ENCODE data around the gene PTGFRN.
"Not testable (repeated sequence)": the region's sequence is repeated elsewhere in the genome, so short reads cannot be mapped to it uniquely, and the experiment has no call there.

Gene PTGFRN

DNA sequence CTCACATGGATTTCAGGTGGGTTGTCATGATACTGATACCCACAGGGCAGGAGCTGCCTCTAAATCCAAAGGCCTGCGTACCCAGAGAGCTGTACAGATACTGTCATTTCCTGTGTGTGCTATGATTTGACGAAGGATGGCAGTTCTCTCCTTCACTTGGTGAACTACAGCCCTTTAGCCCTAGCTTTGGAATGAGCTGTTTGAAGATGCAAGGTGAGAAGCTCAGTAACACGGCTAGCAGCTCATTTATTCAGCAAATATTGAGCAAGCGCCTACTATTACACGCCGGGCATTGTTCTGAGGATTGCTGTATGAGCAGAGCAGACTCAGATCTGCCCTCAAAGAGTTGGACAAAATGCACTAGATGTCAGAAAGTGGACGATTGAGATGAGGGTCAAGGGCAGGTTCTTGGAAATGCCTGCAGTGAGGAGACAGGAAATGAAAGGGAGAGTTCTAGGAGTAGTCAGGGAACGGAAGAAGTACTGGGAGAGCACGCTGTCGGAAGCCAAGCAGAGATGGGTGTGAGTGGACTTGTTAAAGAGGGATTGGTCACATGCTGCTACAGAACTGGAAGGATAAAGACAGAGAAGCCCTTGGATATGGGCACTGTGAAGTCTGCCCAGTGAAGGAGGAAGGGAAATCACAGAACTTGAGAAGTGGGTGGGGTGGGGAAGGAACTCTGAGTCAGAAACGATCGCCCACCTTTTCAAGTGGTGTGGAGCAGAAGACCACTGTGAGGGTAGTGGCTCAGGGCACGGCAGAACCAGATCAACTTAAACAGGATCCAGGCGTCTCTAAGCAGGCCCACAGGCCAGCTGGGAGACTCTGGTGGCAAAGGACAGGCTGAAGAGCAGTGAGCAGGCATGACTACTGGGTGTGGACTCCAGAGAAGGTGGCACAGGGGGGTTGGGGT, 7.1 kb downstream of the PTGFRN start:
- peak; percentile 56 for DNase-seq

DNA sequence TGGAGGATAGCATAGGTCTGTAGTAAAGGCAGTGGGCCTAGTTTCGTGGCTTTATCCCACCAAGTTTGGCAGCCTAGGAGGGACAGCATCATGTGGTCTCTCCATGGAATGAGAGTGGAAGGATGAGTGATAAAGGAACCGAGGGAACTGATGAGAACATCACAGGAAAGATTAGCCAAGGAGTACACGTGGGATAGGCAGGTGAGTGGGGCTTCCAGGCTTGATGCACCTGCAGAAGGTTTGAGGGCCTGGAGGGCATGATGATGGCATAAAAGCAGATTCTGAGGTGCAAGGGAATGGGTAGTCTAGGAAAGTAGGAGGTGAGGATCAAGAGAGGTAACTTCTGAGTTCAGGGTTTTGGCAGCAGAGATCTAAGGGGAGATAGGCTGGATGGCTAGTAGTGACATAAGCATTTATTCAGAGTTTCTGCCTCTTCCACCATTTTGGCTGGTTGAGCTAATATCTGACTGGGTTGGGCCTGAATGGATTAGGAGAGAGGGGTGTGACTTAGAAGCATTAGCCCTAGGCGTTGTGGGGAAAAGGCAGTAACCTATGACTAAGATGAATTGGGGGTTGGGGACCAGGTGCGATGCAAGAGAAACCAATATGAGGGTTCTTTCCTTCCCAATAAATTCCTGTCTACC, 9.1 kb downstream of the PTGFRN start:
- no peak for DNase-seq

DNA sequence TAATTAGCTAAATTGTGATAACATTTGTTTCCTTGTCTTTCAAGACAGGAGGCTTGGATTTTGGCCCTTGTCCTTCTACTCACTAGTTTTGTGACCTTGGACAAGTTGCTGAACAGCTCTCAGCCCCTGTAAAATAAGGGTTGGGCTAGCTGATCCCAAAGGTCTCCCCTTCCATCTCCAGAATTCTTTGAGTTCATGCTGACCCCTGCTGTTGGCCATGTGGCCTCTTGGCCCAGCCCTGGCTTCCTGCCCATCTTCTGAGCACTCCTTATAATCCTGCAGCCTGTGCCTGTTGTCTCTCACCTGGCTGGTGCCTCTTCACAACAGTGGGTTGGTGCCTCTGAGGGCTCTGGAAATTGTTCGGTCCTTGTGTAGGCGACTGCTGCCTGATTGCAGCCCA, 10.1 kb downstream of the PTGFRN start:
- no peak for DNase-seq

DNA sequence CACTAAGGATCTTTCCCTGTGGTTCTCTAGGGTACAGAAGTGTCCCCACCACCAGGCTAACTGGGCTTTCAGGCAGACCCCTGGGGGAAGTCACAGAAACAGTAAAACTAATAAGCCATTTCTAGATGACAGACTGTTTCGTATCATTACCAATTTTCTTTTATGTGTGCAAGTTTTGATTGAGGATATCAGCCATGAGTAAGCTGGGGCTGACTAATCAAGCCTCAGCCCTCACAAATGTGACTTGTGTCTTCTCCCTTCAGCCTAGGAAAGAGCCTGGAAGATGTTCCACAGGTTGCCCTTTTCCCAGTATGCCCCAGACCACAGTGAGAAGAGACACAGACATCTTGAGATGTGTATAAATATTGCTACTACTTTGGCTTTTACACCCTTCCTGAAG, 10.5 kb downstream of the PTGFRN start:
- DNase-seq: no peak

DNA sequence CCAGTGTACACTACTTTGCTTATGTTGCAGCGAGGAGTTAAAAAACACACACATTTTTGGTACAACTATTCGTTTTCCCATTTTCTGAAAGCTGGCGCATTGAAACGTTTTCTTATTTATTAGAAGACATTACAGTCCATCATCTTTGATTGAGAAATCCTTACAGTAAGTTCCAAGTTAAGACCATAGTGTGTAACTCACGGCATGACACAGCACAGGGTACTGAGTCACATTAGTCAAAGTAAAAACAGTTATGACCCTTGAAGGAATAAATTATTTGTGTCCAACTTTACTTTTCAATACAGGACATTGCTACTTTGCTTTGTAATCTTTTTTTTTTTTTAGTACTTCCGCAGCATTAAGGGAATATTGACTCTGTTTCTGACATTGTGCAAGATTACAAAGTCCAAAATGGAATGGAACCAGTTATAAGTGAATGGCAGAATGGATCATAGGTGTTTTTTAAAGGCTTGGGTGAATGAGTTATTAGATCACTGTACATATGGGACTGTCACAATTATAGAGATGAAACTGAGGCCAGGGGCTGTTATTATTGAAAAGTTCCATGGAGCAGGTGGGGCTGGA, 11.7 kb downstream of the PTGFRN start:
- no peak for DNase-seq

DNA sequence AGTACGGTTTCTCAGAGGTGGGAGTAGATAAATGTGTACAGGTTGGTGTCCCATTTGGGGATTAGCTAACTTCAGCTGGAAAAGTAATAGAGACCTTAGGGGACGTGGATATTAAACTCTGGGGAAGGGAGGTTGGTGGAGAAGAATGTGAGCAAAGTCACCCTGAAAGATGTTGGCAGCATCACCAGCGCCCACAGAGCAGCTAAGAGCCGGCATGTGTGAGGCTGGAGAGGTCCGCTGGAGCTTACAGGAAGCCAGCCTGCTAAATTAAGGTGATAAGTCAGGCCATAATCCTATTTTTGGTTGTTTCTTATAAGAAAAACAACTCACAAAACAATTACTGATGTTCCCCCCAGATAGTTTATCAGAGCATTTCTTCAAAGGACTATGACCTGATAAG, 12.2 kb downstream of the PTGFRN start:
- DNase-seq: no peak

DNA sequence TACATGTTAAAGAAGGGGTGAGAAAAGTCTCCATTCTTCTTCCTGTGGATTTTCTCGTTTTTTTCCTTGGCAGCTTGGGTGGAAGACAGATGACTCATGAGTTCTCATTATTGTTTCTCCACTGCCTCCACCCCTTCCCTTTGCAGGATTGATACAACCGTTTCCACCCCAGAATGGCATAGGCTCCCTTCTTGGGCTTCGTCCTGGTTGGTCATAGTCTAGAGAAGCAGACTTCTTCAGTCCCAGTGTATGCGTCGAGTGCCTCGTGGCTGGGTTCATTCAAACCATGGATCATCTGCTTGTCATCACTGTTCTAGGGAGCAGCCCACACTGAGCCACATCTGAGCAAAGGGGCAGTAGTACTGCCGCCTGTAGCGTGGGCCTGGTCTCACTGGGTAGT, 13.7 kb downstream of the PTGFRN start:
- no peak for DNase-seq

DNA sequence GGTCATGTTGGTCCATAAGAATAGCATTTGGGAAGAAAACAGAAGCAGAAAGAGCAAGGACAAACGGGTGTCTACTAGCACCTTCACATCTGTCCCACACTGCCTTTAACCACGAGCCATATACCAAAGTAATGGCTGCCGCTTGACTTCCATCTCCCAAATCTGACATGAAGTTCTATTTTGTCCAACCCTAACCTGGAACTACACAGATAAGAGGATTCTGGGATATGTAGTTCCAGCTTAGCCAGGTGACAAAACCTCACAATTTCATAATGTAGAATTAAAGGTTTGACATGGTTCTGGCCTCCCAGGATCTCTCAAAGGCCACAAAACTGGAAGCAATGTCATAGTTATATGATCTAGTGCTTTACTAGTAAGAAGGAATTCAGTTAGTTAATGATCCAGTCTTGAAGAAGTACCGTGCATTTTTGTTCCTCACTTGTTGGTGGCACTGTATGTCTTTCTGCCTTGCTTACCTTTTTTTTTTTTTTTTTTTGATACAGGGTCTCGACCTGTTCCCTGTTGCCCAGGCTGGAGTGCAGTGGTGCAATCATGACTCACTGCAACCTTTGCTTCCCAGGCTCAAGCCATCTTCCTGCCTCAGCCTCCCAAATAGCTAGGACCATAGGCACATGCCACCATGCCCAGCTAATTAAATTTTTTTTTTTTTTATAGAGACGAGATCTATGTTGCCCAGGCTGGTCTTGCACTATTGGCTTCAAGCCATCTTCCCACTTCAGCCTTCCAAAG, 17.5 kb downstream of the PTGFRN start:
- no peak for DNase-seq

DNA sequence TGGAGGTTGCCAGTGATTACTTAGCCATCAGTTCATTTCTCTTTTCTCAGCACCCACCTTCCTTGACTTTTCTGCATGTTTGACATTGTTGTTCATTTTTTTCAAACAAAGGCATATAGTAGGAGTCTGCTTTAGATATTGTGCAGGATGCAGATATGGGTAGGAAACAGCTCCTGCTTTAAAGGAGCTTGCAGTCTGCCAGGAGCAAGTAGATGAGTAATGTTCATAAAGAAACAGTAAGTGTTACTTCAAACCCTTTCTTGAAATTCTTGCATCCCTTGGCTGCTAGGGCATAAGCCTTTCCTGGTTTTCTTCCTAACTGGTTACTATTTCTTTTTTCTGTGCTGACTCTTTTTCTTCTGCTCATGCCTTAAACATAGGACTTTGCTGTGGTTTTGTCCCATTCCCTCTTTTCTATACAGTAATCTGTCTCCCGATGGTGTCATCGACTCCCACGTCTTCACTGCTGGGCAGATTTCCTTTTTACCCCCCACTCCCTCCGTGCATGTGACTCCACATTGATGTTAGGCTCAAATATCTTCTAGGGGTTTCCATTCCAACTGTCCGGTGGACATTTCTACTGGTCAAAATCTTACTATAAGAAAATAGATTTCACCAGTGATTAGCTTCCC, 20.4 kb downstream of the PTGFRN start:
- DNase-seq: no peak

DNA sequence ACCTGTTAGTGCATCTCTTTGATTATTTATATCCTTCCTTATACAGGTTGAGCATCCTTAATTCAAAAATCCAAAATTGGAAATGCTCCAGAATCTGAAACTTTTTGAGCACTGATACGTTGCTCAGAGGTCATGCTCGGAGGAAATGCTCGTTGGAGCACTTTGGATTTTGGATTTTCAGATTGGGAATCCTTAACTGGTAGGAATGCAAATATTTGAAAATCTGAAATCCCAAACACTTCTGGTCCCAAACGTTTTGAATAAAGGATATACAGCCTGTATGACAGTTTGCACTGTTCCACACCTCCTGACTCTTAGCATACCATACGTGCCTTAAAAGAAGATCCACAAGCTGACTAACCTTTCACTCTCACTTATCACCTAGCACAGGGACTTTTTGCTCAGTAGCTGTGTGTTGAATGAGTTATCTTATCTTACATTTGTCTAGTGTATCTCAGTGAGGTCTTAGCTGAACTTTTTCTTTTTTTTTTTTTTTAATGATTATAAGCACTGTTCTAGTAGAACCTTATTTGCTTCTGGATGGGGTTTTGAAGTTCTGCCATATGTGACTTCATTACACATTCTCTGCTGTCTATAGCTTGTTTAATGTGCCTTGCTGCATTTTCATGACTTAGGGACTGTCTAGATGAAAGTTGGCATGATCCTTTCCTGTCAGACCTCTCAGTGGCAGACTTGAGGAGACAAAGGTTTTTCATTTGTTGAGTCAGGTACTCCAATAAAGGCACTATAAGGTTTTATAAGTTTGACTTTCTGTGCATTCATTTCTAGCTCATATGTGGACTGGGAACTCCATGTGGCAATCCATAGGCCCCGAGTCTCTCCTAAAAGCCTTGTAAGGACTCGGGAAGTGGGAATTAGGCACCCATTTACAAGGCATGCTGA, 21.6 kb downstream of the PTGFRN start:
- DNase-seq: no peak

DNA sequence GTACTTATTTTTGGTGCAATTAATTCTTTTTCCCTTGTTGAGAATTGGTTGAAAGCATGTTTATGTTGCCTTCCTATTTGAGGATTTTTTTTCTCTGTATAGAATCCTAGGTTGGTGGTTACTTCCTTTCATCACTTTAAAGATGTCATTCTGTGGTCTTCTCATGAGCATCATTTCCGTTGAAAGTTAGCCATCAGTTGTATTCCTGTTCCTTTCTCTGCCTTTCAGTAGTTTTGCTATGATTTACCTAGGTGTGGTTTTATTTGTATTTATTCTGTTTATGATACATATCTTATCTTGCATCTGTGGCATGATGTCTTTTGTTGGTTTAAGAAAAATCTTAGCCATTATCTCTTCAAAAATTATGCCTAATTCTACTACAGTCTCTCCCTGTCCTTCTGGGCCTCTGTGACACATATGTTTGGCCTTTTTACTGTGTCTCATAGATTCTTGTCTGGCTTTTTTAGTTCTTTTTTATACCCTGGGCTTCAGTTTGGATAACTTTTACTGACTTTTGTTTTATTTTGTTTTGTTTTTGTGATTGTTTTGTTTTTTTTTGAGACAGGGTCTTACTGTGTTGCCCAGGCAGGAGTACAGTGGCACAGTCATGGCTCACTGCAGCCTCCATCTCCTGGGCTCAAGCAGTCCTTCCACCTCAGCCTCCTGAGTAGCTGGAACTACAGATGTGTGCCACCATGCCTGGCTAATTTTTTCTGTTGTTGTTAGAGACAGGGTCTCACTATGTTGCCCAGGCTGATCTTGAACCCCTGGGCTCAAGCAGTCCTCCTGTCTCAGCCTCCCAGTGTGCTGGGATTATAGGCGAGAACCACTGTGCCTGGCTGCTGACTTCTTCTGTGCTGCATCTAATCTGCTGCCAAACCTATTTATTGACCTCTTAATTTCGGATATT, 24.1 kb downstream of the PTGFRN start:
- DNase-seq: no peak

DNA sequence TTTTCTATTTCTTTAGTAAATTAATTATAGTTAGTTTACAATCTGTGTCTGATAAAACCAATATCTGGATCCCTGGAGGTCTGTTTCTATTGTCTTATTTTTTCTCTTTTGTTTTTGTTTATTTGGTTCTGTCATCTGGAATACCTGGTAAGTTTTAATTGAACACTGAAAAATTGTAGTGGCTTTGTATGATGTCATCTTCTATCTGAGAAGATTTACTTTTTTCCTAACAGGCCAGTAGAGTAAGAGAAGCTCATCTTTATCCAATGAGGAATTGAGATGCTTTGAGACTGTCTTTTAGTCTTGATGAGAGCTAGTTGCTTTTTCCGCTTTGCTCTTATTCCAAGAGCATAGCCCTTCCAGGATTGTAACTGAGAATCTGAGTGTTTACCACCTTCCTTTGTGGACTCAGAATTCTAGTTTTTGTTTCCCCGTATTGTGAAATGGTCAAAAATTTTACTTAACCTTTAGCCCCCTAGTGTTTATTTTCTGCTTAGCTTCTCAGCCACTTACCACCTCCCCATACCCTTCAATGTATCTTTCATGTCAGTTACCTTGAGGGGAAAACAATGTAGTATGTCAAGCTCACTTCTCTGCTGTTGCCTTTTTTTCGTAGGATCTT, 25.0 kb downstream of the PTGFRN start:
- peak; percentile 60 for DNase-seq

DNA sequence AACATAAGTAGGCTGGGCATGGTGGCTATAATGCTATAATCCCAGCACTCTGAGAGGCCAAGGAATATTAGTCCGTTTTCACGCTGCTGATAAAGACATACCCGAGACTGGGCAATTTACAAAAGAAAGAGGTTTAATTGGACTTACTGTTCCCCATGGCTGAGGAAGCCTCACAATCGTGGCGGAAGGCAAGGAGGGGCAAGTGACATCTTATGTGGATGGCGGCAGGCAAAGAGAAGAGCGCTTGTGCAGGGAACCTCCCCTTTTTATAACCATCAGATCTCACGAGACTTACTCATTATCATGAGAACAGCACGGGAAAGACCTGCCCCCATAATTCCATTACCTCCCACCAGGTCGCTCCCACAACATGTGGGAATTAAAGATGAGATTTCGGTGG, 28.5 kb downstream of the PTGFRN start:
- DNase-seq: no peak

DNA sequence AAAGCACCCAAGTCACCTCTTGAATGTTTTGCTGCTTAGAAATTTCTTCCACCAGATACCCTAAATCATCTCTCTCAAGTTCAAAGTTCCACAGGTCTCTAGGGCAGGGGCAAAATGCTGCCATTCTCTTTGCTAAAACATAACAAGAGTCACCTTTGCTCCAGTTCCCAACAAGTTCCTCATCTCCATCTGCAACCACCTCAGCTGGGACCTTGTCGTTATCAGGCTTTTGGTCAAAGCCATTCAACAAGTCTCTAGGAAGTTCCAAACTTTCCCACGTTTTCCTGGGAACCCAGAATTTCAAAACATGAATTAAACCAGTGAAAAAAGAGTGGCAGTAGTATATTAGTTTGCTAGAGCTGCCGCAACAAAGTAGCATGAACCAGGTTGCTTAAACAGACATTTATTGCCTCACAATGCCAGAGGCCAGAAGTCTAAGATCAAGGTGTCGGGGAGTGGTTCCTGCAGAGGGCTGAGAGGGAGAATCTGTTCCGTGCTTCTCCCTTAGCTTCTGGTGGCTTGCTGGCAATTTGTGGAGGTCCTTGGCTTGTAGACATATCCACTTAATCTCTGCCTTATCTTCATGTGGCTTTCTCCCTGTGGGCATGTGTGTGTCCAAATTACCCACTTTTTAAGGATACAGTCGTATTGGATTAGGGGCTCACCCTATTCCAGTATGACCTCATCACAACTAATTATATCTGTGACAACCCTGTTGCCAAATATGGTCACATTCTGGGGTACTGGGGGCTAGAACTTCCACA, 30.2 kb downstream of the PTGFRN start:
- DNase-seq: not testable (repeated sequence)

DNA sequence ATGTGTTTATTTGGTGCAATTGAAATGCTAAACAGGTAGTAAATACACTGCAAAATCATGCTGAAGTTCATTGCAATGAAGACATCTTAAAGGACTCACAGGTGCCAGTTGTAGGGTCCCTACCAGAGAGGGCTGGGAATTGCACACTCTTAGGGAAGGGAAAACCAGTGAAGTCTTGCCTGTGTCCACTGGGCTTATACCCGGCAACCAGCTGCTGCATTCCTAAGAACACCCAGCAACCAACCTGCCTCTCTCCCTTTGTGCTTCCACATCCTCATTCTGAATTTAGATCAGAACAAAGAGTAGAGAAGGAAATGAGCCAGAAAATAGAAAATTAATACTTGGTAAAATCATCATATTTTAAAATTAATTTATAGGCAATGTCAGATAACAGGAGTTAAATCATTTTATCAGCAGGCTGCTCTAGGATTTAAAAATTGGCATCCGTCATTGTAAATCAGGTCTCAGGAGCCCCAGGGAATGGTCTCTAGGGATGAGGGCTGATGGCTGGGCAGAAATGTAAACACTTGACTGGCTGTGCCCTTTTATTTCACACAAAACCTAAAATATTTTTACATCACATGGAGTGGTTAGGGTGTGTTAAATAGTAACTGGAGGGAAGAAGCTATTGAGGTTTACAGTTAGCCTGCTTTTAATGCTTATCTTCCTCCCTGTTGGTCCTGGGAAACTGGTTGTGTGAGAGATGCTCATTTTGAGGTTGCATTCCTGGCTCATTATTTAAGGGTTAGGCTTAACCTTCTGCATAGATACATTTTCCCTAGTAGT, 31.3 kb downstream of the PTGFRN start:
- no peak for DNase-seq

DNA sequence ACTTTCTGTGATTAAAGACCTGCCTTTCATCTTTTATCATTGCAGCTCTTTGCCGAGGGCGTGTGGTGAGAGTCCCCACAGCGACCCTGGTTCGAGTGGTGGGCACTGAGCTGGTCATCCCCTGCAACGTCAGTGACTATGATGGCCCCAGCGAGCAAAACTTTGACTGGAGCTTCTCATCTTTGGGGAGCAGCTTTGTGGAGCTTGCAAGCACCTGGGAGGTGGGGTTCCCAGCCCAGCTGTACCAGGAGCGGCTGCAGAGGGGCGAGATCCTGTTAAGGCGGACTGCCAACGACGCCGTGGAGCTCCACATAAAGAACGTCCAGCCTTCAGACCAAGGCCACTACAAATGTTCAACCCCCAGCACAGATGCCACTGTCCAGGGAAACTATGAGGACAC, 32.0 kb downstream of the PTGFRN start:
- no peak for DNase-seq

DNA sequence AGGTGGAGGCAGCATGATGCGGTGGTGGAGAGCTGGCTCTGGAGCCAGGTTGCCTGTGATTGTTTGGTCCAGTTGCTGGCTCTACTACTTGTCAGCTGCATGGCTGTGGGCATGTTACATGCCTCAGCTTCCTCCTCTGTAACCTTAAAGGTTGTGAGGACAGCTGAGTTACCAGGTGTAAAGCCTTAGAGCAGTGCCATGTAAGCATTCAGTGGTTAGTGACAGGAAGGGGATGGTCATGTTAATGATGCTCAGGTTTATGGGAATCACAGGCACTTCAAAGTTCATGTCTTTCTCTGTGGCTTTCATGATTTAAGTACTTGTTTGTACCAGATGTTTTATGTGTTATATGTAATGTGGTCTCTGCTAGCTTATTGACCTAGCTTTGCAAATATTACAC, 32.6 kb downstream of the PTGFRN start:
- DNase-seq: no peak

DNA sequence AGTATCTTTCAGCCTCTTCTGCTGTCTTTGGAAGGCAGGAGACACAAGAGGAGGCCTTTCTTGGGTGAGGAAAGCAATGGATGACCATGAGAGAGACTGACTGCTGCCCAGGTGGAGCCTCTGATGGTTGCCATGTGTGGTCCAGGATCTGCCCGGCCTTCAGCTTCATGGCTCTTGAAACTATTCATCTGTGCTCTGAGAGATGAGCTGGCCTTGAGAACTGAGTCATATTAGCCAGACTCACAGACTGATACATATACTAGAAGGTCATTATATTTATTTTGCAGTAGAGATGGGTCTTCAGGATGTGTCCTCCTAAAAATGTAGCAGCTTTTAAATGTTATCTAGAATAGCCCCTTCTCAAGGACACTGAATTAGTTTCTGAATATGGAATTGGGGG, 33.7 kb downstream of the PTGFRN start:
- DNase-seq: no peak

DNA sequence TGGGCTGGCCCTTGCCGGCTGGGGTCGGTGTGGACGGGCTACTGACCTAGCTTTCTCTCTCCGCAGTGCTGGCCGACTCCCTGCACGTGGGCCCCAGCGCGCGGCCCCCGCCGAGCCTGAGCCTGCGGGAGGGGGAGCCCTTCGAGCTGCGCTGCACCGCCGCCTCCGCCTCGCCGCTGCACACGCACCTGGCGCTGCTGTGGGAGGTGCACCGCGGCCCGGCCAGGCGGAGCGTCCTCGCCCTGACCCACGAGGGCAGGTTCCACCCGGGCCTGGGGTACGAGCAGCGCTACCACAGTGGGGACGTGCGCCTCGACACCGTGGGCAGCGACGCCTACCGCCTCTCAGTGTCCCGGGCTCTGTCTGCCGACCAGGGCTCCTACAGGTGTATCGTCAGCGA, 34.9 kb downstream of the PTGFRN start:
- no peak for DNase-seq

Data from inflammatory macrophage treated with lipopolysaccharide for 4 hours (primary cell).